GM21717 (cell line): ENCODE results near the gene RBM47.

Experiments used
- ATAC-seq: cut with Tn5 transposase; IDR thresholded peaks from one replicate; pipeline ENCODE4 v1.9.1; 2021; ENCODE audit warnings: mild to moderate bottlenecking, moderate library complexity; ENCODE audit not compliant: unreplicated experiment

Gene RBM47

DNA sequence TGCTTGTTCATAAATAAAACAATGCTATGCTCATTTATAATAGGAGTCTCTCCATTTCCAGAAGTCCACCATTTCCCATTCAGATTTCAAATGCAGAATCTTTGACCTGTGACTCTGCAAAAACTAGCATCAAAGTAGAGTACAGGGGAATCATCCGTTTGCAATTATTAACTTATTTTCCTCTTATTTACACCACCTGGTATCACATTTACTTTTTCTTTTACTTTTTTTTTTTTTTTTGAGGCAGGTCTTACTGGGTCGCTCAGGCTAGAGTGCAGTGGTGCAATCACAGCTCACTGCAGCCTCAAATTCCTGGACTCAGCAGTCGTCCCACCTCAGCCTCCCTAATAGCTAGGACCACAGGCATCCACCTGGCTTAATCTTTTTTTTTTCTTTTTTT is 37.6 kb downstream of the RBM47 start:
- ATAC-seq = no peak

- ATAC-seq = no peak
Observed at GRCh38 chr4:40587826-40588225, 41.8 kb downstream of the RBM47 start.

DNA sequence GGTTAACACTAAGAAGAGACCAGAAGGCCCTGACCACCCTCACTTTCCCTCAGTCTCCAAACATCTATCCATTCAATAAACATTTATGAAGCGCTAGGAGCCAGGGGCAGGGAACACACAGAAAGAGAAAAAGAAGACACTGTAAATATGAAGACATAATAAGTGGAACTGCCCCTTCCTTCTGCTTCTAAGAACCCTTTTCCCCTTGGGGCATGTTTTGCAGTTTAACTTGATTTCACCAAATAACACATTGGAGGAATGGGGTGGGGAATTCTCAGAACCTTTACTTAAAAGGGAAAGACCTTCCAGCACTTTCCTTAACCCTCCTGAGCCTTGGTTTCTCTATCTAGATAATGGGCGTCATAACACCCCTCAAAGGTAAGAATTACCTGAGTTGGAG is 42.3 kb downstream of the RBM47 start:
- no peak for ATAC-seq

- no peak for ATAC-seq
Observed at GRCh38 chr4:40586729-40587128, 42.9 kb downstream of the RBM47 start.

DNA sequence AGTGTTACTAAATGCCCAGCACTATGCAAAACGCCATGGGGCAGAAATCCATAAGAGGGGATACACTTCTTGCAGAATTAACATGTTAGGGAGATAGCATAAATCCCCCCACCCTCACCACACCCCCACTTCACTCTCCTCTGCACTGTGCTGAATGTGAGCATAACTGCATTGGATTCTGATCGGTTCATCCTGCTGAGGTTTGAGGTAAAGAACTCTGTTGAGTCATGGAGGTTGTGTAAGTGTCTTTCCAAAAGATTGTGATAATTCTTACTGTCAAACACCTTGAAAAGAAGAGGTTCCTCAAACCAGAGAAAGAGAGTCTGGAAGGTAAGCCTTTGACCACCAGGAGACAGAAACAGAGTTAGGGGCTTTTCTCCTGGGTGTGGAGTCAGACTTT is 43.6 kb downstream of the RBM47 start:
- no peak for ATAC-seq

- no peak for ATAC-seq
Observed at GRCh38 chr4:40585201-40585799, 44.4 kb downstream of the RBM47 start.

GRCh38 chr4:40584517-40585141 is 45.0 kb downstream of the RBM47 start:
- no peak for ATAC-seq

DNA sequence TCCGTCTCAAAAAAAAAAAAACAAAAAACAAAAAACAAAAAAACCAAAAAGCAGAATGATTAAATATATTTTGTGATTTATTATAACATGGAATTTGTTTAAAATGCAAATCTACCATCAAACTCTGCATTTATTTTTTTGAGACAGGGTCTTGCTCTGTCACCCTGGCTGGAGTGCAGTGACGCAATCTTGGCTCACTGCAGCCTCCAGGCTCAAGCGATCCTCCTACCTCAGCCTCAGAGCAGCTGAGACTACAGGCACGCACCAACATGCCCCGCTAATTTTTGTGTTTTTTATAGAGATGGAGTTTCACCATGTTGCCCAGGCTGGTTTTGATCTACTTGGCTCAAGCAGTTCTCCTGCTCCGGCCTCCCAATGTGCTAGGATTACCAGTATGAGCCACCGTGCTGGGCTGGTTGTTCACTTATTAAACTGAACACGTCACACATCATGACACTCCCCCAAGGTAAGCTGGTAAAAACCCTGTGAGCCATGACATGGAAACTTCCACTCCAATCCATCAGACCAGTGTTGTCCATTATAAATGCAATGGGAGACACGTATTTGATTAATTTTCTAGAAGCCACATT is 45.7 kb downstream of the RBM47 start:
- no peak for ATAC-seq

DNA sequence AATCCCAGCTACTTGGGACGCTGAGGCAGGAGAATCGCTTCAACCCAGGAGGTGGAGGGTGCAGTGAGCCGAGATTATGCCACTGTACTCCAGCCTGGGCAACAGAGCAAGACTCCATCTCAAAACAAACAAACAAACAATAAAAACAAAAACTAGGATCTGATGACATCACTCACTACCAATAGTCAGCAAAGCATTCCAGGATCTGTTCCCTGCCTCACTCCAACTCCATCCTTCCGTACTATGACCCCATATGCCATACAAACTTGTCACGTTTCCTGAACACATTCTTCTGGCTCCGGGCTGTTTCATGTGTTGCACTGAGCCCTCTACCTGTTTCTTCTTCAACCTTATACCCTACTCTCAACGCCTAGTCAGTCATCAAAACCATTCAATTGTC is 47.3 kb downstream of the RBM47 start:
- no peak for ATAC-seq

DNA sequence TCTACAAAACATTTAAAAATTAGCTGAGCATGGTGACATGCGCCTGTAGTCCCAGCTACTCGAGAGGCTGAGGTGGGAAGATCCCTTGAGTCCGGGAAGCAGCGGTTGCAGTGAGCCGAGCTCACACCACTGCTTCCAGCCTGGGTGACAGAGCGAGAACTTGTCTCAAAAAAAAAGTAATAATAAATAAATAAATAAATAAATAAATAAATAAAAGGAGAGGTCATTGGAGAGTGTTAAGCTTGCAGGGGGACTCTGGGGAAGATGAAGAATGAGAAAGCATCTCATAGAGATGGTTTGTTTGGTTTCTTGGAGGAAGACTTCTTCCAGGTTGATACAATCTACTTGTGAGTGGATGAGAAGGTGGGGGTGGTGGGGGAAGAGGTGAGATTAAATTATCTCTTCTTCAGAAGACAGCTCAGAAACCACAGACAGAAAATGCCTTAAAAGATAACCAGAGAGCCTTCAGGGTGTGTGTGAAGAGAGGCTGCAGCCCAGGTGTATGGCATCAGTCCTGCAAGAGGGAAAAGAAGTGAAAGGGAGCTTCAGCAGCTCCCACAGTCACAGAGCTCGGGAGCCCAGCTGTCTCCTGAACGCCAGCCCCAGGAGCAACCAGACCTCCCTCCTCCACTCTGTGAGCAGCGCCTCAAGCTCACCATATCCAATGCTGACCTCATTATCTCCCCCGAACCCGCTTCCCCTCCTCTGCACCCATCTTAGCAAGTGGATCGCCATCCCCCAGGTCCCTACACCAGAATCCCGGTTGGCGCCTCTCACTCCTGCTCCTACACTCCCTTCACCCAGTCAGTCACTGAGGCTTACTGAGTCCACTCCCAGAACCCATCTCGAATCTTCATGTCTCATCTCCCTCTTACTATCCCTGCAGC is 48.2 kb downstream of the RBM47 start:
- no peak for ATAC-seq

DNA sequence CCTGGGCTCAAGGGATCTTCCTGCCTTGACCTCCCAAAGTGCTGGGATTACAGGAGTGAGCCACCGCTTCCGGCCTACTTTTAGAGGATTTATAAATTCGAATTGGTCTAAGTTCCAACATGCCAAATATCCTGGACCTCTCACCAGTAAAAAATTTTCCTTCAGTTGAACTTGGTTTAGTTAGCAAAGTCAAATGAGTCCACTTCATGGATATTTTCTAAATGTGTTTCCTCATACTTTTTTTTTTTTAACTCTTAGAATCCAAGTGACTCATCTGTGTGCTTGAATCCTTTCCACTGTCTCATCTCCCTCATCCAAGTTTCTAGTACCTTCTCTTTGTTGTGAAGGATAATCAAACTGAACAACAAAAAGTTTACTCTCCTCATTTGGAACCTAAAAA is 49.7 kb downstream of the RBM47 start:
- ATAC-seq = no peak

GRCh38 chr4:40577588-40578253 is 51.9 kb downstream of the RBM47 start:
- no peak for ATAC-seq

DNA sequence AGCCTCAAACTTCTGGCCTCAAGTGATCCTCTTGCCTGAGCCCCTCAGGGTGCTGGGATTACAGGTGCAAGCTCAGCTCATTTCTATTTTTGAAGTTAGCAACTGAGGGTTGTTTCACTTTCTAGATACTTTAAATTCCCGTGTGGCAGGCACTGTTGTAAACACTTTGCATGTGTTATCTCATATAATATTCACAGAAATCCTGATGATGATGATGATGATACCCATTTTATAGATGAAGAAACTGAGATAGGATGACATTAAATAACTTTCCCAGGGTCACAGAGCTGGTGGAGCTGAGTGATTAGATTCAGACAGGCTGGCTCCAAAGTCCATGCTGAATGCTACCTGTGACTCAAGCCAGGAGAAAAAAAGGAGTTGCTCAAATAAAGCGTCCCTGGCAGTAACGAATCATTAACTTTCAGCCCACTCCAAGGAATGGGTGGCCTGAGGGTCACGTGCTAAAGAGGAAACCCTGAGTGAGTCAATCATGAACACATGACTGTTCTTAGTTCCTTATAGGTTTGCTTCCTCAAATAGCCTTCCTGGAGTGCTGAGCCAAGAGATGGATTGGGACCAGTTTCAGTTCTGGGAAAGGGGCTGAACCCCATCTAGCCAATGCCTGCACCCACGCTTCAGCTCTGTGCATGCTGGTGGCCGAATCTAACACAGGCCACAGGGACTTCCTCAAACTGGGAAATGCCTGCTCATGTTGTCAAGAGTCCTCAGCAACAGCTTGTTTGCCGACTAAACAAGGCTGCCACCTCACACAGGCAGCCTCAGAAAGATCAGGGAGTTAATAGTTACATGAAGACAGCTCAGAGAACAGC is 52.8 kb downstream of the RBM47 start:
- peak; percentile 60 for ATAC-seq

DNA sequence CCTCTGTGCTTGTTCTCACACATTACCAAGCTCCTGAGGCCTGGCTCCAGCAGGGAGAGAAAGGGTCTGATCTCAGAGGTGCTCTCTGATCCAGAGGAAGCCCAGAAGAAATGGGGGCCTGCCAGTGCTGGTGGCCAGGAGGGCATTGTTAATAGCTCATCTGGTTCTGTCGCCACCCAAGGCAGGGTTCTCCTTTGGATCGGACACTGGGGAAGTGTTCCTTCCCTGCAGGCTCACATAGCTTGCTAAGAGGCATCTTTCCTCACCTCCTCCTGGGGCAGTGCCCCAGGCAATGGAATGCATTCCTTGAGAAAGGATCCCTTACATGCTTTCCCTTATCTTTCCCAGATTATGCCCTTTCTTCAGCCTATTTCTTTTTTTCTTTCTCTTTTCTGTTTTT is 53.8 kb downstream of the RBM47 start:
- ATAC-seq = no peak

- ATAC-seq = no peak
Observed at GRCh38 chr4:40573593-40574311, 55.9 kb downstream of the RBM47 start.

DNA sequence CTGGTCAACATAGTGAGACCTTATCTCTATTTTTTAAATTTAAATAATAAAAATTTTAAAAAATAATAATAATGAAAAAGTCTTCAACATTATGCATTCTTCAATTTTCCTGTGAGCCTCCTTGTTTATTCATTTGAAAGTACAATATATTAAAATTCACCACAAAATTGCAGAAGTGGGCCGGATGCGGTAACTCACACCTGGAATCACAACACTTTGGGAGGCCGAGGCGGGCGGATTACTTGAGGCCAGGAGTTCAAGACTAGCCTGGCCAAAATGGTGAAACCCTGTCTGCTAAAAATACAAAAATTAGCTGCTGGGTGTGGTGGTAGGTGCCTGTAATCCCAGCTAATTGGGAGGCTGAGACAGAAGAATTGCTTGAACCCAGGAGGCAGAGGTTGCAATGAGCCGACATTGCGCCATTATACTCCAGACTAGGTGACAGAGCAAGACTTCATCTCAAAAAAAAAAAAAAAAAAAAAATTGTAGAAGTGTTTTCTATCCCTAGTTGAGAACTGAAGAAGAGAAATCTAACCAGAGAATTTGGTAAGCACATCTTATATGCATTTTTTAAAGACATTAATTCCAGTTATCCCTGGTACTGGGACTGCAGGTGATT is 56.9 kb downstream of the RBM47 start:
- no peak for ATAC-seq

DNA sequence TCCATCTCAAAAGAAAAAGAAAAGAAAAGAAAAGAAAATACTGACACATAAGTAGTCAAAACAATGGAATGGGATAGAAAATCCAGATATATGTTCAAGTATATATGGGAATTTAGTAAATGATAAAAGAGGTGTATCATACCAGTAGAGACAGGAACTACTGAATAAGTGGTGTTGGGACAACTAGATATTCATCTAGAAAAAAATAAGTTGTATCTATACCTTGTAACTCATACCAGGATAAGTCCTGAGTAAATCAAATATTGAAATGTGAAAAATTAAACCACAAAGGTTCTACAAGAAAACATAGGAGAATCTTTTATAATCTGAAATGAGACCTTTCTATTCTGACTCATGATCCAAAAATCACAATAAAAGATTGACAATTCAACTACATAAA is 58.5 kb downstream of the RBM47 start:
- no peak for ATAC-seq

DNA sequence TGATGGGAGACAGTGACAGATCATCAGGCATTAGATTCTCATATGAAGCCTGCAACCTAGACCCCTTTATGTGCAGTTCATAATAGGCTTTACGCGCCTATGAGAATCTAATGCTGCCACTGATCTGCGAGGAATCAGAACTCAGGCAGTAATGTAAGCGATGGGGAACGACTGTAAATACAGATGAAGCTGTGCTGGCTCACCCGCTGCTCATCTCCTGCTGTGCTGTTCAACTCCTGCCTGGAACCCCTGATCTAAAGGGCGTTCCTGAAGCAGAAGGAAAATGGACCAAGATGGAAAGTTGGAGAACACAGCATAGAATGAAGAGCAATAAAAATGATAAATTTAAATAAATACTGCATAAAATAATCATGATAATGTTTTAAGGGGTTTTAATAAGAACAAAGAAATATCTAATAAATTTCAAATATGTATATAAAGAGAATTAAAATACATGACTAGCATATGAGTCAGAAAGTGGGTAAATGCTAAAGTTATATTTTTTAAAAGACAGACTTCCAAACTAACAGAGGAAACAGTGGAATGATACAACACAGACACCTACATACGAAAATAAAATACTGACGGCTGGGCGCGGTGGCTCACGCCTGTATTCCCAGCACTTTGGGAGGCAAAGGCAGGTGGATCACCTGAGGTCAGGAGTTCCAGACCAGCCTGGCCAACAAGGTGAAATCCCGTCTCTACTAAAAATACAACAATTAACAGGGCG is 59.2 kb downstream of the RBM47 start:
- ATAC-seq = no peak
